Nucleus accumbens (tissue), 56 donors: ENCODE results near the gene GPX5.
"Not testable (repeated sequence)": the region's sequence is repeated elsewhere in the genome, so short reads cannot be mapped to it uniquely, and the experiment has no call there.

Experiments used
- DNase-seq, 56 donors: peaks; one replicate each; lab custom pipeline; 2025; lab: John Stamatoyannopoulos, UW

The GPX5 gene

GRCh38 chr6:28511628-28512300 is 13.9 kb upstream of the GPX5 start:
- no peak for DNase-seq

GRCh38 chr6:28512387-28512786 is 13.3 kb upstream of the GPX5 start:
- DNase-seq, result not testable (repeated sequence)

- DNase-seq, result no peak
These were observed 10.0 kb upstream of the GPX5 start, which contains the start of gene GPX6 for GRCh38 chr6:28515676-28516075. TSS of gene GPX6 (minus strand) at chr6:28515793. CDS start at chr6:28515743, 50 bp downstream.

- no peak for DNase-seq
These were observed 7.7 kb upstream of the GPX5 start for GRCh38 chr6:28517964-28518363.

- no peak for DNase-seq
These were observed 3.0 kb upstream of the GPX5 start for GRCh38 chr6:28522594-28523240.

GRCh38 chr6:28523241-28523622 is 2.4 kb upstream of the GPX5 start:
- DNase-seq, result no peak

- DNase-seq, result no peak
These were observed 5.1 kb downstream of the GPX5 start for GRCh38 chr6:28530777-28531176.

GRCh38 chr6:28531479-28532128 is 5.9 kb downstream of the GPX5 start:
- DNase-seq, result no peak

GRCh38 chr6:28534306-28534705 is 8.6 kb downstream of the GPX5 start:
- no peak for DNase-seq

- no peak for DNase-seq
These were observed 9.2 kb downstream of the GPX5 start for GRCh38 chr6:28534875-28535274.

- peak in 10 of 56 donors; percentile 1 to 54 (median 16) for DNase-seq
These were observed 11.4 kb downstream of the GPX5 start for GRCh38 chr6:28537065-28537464.

GRCh38 chr6:28537509-28538140 is 11.9 kb downstream of the GPX5 start:
- DNase-seq, result peak in 28 of 56 donors; percentile 1 to 63 (median 19)

GRCh38 chr6:28541996-28542395 is 16.3 kb downstream of the GPX5 start:
- no peak for DNase-seq

- peak in 16 of 56 donors; percentile 1 to 60 (median 17) for DNase-seq
These were observed 17.0 kb downstream of the GPX5 start for GRCh38 chr6:28542440-28543296.

GRCh38 chr6:28543651-28544610 is 18.2 kb downstream of the GPX5 start:
- peak in 17 of 56 donors; percentile 2 to 51 (median 10) for DNase-seq

GRCh38 chr6:28545955-28546354 is 20.3 kb downstream of the GPX5 start:
- no peak for DNase-seq

GRCh38 chr6:28547003-28547402 is 21.3 kb downstream of the GPX5 start:
- DNase-seq, result not testable (repeated sequence)

- no peak for DNase-seq
These were observed 26.4 kb downstream of the GPX5 start for GRCh38 chr6:28551891-28552666.
